GM11168 (cell line): Measurements from ENCODE around the gene CYFIP2.

Experiments used
- in situ Hi-C: fragments of 300-500 bp; cut with MboI; formaldehyde crosslinking; loops from one replicate; pipeline ENCODE4 v1.12.0; 2022; ENCODE audit warnings: low sequenced_read_pairs; ENCODE audit not compliant: unreplicated experiment

The CYFIP2 gene

GRCh38 chr5:157284458-157285212, 18.7 kb downstream of the CYFIP2 start:
- in situ Hi-C loops: no loop called here

DNA sequence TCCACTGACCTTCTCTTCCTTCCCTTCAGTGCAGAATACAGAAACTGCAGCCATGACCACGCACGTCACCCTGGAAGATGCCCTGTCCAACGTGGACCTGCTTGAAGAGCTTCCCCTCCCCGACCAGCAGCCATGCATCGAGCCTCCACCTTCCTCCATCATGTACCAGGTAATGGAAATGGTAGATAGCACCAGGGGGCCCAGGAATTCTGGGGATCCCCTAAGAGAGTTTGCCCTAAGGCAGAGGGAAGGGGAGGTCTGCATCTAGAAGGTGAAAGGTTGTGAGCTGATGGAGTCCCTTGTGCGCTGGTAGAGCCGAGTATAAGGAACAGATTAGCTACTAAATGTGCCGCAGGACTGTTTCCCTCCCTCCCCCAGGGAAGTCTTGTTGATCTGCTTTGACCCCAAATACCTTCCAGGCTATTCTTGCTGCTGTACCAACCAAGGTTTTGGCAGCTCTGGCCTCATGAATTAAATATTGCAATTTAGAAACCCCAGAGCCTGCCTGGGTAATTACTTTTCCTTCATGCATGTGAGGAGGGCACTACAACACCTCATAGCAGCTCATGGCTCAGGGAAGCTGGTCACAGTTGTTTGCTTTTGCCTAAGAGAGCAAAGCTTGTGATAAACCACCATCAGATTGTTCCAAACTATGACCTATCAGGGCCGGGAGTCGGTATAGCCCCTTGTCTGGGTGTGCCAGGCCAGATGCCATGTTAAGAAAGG, 19.6 kb downstream of the CYFIP2 start:
- in situ Hi-C loops: no loop called here

DNA sequence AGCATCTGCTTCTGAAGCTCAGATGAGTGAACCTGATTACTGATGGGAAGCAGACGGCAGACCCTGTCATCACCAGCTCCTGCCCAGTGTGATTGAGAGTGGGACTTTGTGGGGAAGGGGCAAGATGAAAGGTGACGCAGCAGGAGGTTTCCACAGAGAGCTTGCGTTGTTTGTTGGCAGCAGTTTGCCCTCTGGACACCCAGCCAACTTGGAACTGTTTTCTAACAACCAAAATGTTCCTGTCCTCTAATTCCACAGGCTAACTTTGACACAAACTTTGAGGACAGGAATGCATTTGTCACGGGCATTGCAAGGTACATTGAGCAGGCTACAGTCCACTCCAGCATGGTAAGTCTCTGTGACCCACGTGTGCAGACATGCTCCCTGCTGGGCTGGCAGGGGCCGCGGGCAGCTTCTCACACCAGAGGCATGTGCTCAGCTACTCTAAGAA, 20.9 kb downstream of the CYFIP2 start:
- in situ Hi-C loops: no loop called here

GRCh38 chr5:157288405-157289163, 22.7 kb downstream of the CYFIP2 start:
- in situ Hi-C loops: no loop called here

GRCh38 chr5:157289164-157289819, 23.4 kb downstream of the CYFIP2 start:
- in situ Hi-C loops: no loop called here

- in situ Hi-C loops: no loop called here
Measured at GRCh38 chr5:157290156-157290980, 24.4 kb downstream of the CYFIP2 start.

GRCh38 chr5:157290981-157291711, 25.2 kb downstream of the CYFIP2 start:
- in situ Hi-C loops: no loop called here

DNA sequence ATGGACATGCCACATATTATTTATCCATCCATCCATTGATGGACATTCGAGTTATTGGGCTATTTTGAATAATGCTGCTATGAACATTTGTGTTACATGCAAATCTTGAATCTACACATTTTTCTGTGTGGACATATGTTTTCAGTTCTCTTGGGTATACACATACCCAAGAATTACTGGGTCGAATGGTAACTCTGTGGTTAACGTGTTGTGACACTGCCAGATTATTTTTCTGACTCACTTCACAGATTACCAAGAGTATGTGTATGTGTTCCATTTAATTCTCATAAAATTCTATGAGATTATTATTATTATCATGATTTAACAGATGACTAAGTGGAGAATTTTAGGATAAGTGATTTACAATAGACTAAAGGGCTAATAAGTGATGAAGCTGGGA, 26.7 kb downstream of the CYFIP2 start:
- in situ Hi-C loops: no loop called here

- in situ Hi-C loops: no loop called here
Measured at GRCh38 chr5:157294407-157295091, 28.6 kb downstream of the CYFIP2 start.

GRCh38 chr5:157295247-157295646, 29.3 kb downstream of the CYFIP2 start:
- in situ Hi-C loops: no loop called here

DNA sequence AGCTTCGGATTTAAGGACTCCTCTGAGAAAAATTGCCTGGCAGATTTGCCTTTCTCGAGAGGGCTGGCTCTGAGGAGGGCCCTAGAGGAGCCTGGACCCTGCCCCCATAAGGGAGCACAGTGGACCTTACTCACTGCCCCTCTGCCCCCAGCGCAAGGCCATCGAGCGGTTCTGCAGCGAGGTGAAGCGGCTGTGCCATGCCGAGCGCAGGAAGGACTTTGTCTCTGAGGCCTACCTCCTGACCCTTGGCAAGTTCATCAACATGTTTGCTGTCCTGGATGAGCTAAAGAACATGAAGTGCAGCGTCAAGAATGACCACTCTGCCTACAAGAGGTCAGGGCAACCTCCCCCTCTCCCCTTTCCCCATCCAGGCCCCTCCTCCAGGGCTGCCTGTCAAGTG, 34.6 kb downstream of the CYFIP2 start:
- in situ Hi-C loops: loop anchor here (10.0 kb wide), 1 partner anchor 156 kb away; the partner anchor contains the start of gene MED7

GRCh38 chr5:157301066-157301465, 35.1 kb downstream of the CYFIP2 start:
- in situ Hi-C loops: loop anchor here (10.0 kb wide), 1 partner anchor 156 kb away; the partner anchor contains the start of gene MED7

- in situ Hi-C loops: loop anchor here (10.0 kb wide), 1 partner anchor 158 kb away; the partner anchor contains the start of gene MED7
Measured at GRCh38 chr5:157303023-157303422, 37.1 kb downstream of the CYFIP2 start.

DNA sequence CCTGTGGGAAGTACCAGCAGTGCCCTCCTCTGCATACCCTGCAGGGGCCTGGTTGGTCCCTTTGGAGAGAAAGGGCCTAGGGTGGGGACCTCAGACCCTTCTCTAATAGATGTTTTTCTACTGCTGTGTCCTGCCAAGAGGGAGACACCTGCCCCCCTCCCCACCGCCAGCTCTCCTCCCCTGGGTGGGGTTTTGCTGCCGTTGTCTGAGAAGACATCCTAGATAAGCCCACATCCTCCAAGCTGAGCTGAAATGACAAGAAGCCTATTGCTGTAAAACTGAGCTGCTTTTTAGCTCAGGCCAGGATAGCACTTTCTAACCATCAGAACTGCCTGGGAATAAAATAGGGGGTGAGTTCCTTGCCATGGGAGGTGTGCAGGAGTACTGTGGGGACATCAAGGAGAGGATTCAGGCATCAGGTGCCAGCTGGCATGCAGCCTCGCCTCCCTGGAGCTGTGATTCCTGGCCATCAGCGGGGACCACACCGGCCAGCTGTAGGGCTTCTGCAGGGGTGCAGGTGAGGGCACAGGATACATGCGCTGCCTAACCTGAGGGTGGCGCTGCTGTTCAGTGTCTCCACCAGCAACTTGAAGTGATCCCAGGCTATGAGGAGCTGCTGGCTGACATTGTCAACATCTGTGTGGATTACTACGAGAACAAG, 37.9 kb downstream of the CYFIP2 start:
- in situ Hi-C loops: loop anchor here (10.0 kb wide), 1 partner anchor 159 kb away; the partner anchor contains the start of gene MED7

- in situ Hi-C loops: loop anchor here (5.0 to 10.0 kb wide), 2 partner anchors 49 to 161 kb away; partner anchors contain the start of gene MED7
Measured at GRCh38 chr5:157306081-157306480, 40.2 kb downstream of the CYFIP2 start.

DNA sequence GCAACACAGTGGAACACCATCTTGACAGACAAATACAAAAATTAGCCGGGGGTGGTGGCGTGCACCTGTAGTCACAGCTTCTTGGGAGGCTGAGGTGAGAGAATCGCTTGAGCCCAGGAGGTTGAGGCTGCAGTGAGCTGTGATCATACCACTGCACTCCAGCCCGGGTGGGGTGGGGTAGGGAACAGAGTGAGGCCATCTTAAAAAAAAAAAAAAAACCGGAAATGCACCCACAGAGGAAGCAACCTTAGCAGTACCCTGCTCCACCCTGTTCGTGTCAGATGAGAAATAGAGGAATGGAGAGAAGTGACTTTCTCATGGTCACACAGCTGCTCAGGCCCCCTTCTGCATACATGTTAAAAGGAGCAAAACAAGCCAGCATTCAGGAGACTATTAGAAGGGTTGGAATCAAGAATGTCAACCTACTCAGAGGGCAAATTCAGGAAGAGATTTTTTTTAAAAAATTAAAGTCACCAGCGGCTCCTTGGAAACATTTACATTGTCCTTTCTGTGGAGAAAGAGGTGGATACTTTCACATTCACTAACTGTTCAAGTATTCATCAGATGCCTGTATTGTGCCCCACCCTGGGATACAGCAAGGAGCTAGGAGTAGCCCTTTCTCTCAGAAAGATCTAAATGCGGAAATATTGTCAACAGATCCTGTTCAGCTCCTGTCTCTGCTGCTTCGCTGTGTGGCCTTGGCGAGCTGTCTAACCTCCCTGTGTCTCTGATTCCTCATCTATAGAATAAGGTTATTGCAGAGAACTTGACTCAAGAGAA, 41.0 kb downstream of the CYFIP2 start:
- in situ Hi-C loops: loop anchor here (5.0 to 10.0 kb wide), 2 partner anchors 50 to 162 kb away; partner anchors contain the start of gene MED7
